Activated T-helper 1 cell treated with Interleukin-2 at 50 U/mL for 16 hours (primary cell): ENCODE measurements around the gene TCEA2.

Source experiments
- DNase-seq: peaks from one replicate; pipeline ENCODE4 v3.0.0-alpha.2; 2020; ENCODE audit warnings: low read depth

TCEA2 gene

DNA sequence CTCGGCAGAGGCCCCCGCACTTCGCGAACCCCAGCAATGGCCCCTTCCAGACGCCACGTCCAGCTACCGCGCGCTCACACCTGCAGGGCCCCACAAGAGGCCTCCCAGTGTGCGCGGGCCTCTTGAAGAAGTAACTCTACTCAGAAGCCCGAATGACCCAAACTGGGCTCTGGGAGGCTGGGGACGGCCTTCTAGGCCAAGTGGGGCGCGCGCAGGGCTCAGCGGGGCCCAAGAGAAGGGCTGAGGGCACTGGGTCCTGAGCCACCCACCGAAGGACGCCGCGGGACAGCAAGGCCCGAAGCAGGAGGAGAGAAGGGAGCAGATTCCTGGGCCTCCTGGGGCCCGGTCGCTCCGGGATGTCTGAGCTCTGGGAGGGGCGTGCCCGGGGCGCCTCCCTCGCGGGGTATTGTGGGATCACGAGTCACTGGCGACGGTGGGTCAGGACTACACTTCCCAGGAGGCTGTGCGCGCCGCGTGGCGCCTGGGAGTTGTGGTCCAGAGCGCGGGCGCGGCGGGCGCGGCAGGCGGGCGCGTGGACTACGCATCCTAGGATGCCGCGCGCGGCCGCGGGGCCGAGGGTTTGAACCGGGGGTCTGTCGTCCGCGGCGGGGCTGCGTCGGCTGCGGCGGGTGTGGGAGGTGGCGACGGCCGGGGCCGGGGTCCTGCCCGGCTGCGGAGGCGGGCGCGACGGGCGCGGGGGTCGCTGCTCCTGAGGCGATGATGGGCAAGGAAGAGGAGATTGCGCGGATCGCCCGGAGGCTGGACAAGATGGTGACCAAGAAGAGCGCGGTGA is at the start of gene TCEA2:
TSS of gene TCEA2 (plus strand) at position 603 of the 793 bp plus-strand sequence. CDS start at position 718, 115 bp downstream.
- DNase-seq: peak; percentile 89

DNA sequence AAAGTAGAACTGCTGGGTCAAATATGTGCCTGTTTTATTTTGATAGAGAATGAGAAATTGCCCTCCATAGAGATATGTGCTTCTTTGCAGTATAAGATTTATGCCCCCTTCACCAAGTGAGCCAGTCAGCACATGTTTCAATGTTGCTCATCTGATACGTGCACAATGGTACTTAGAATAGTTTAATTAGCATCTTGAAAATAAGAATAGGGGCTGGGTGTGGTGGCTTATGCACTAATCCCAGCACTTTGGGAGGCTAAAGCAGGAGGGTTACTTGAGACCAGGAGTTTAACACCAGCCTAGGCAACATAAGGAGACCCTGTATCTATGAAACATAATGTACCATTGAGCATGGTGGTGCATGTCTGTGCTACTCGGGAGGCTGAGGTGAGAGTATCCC is 47.4 kb upstream of the TCEA2 start:
- no peak for DNase-seq

DNA sequence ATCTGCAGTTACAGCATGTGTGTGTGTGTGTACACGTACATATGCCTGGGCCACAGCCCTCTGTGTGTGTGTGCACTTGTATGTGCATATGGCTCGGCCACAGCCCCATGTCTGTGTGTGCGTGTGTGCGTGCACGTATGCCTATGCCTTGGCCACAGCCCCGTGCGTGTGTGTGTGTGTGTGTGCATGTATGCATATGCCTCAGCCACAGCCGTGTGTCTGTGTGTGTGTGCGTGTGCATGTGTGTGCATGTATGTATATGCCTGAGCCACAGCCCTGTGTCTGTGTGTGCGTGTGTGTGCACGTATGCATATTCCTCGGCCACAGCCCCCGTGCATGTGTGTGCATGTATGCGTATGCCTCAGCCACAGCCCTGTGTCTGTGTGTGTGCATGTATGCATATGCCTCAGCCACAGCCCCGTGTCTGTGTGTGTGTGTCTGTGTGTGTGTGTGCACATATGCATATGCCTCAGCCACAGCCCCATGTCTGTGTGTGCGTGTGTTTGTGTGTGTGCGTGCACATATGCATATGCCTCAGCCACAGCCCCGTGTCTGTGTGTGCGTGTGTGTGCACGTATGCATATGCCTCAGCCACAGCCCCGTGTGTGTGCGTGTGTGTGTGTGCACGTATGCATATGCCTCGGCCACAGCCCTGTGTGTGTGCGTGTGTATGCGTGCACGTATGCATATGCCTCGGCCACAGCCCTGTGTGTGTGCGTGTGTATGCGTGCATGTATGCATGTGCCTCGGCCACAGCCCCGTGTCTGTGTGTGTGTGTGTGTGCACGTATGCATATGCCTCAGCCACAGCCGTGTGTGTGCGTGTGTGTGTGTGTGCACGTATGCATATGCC is 41.6 kb upstream of the TCEA2 start:
- DNase-seq: no peak

DNA sequence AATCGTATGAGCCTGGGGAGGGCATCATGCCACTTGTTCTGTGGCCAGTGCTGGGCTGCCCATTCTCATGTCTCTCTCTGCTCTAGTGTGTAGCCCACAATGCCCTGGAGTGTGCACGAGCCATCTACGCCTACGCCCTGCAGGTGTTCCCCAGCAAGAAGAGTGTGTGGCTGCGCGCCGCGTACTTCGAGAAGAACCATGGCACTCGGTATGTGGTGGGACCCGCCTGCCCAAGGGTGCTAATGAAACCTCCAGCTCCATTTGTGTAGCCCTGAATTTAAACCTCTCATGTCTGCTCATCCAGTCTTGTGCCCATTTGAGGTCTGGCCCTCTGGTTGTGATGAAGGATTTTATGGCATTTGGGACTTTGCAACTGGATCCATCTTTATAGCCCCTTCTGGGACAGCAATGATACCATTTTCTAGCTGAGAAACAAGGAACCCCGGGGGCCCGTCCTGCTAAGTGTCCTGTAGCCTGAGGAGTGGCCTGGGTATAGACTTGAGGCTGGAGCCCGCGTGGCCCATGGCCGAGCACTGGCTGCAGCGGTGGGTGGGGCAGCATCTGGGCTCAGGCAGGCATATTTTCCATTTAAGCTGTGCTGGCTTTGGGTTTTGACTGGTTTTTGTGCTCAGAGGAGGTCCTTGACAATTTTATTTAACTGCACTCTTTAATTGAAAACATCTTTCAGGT is 40.2 kb upstream of the TCEA2 start:
- DNase-seq: no peak

DNA sequence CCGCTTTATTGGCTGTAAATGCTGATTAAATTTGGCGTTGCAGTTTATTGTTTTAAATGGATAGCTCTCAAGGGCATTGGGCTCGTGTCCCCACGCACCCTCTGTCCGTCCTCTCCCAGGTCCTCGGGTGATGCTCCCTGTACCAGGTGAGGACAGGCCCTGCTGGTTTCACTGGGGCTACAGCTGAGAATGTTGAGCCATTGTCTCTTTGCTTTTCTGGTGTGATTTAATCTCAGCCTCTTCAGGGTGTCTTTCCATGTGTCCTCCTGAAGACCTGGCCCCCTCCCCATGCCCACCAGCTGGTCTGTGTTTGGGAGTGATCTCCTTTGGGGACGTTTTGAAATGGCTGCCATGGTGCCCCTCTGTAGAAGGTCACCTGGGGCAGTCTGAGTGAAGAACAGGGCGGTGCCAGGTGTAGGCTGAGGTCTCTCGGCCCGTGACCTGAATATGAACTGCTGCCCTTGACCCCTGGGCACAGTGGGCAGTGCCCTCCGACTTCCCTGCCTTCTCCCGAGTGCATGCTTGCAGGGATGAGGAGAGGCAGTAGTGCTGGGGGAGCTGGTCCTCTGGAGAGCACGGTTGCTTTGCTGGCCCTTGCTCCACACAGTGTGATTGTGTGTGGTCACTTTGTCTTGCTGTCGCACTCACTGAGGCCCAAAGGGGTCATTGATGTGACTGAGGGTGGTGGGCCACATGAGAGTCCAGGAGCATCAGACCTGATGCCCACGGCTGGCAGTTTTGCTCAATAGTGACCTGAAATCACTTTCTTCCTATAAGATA is 39.4 kb upstream of the TCEA2 start:
- no peak for DNase-seq

DNA sequence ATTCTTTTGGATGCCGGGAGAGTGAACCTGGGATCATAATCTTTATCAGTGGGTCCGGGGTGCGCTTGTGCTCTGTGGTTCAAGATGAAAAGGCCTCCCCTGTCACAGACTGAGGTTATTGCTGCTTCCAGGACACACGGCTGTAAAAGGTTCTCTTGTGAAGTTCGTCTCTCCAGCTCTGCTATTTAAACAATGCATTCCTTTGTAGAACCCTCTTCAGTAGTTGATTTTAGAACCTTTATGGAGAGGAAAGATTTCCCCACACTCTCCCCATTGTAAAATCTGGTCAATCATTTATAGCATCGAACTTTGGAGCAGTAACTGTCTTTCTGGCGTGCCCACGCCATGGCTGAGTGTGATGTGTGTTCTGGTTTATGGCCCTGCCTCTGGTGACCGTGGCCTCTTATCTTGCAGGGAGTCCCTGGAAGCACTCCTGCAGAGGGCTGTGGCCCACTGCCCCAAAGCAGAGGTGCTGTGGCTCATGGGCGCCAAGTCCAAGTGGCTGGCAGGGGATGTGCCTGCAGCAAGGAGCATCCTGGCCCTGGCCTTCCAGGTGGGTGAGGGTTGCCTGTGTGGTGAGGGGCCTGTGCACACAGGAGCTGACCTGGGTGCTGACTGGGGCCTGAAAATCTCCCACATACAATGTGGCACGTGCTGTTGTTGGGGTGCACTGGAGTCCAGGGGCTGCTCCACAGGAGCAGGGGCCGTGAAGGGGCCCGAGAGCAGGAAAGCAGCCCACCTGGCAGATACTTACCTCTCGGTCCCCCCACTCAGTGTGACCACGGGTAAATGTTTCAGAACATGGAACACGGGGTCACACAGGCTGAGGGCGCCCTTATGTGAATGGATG is 38.6 kb upstream of the TCEA2 start:
- no peak for DNase-seq

DNA sequence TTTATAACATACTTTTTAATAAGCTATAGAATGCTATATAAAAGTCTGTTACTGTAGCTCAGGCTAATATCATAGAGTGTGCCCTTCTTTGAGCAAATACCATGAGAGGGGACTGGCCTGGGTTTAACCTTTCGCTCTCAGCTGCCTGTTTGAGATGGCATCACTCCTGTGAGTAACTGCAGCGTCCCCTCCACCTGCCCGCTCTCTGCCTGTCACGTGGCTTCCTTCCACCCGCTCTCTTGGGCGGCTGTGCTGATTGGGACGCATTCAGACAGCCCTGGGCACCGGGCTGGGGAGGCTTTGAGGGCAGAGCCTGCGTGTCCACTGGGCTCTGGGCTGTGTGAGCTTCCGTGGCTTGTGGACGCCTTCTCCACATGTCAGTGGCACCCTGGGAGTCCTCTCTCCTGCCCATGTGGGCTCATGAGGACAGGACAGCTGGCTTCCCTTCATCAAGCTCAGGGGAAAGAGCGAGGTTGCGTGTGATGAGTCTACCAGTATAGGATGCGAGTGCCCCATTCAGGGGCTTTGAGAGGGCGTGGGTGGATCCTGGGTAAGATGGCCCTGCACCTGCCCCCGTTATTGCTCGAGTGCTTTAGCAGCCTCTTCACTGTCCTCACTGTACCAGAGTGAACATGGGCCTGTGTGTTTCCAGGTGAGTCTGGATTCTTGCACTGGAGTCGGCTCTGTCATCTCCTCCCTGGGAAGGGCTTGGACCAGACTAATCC is 37.7 kb upstream of the TCEA2 start:
- DNase-seq: no peak

DNA sequence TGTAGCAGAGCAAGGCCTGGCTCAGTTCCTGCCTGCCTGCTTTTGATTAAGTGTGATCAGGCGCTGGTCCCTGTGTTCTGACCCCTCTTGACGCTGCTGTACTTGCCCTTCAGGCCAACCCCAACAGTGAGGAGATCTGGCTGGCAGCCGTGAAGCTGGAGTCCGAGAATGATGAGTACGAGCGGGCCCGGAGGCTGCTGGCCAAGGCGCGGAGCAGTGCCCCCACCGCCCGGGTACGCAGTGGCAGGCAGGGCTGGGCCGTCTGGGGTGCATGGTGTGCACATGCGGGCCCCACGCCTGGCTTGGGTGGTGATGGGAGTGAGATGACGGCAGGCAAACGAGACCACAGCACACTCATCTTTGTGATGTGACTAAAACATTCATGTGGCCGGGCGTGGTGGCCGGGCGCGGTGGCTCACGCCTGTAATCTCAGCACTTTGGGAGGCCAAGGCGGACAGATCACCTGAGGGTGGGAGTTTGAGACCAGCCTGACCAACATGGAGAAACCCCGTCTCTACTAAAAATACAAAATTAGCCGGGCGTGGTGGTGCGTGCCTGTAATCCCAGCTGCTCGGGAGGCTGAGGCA is 37.1 kb upstream of the TCEA2 start:
- DNase-seq: no peak

DNA sequence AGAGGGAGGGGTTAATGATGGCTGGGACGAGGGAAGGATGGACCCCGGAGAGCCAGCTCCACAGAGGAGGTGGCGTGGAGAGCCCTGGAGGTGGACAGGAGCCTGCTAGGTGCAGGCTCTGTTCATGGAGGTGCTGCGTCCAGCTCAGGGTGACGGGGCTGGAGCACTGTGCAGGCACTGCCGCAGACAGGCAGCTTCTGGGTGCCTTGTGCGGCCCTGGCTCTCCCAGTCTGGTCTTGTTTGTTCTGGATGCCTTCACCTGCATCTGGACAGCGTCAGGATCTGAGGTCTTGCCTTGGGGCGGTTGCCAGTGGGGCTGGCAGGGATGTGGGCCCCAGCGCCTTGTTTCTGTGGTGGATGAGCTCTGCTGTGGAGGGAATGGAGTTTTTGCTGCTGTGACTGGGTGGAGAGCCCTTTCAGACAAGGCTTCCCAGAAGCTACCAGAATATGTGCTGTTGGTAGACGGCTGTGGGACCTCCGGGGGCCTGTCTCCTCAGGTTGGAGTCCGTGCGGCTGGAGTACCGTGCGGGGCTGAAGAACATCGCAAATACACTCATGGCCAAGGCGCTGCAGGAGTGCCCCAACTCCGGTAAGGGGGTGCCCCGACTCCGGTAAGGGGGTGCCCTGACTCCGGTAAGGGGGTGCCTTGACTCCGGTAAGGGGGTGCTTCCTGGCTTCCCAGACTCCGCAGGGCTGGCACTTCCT is 34.9 kb upstream of the TCEA2 start:
- no peak for DNase-seq

DNA sequence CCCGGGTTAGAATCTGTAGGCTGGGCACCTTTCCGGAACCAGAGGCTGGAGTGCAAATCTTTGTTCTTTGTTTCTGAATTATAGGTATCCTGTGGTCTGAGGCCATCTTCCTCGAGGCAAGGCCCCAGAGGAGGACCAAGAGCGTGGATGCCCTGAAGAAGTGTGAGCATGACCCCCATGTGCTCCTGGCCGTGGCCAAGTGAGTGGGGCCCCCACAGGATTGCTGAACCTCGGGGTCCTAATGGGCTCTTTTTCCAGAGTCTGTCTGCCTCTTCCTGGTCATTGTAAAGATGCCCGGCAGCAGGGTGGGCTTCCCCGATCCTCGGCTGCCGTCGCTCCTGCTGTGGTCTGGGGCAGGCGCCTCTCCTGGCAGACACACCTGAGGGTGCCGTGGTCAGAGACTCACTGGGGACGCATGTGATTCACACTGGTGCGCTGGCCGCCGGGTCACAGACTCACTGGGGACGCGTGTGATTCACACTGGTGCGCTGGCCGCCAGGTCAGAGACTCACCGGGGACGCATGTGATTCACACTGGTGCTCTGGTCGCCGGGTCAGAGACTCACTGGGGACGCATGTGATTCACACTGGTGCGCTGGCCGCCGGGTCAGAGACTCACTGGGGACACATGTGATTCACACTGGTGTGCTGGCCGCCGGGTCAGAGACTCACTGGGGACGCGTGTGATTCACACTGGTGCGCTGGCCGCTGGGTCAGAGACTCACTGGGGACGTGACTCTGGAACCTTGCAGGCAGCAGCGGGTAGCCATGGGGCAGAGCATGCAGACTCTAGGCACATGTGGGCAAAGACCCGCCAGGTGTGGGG is 33.5 kb upstream of the TCEA2 start:
- no peak for DNase-seq

DNA sequence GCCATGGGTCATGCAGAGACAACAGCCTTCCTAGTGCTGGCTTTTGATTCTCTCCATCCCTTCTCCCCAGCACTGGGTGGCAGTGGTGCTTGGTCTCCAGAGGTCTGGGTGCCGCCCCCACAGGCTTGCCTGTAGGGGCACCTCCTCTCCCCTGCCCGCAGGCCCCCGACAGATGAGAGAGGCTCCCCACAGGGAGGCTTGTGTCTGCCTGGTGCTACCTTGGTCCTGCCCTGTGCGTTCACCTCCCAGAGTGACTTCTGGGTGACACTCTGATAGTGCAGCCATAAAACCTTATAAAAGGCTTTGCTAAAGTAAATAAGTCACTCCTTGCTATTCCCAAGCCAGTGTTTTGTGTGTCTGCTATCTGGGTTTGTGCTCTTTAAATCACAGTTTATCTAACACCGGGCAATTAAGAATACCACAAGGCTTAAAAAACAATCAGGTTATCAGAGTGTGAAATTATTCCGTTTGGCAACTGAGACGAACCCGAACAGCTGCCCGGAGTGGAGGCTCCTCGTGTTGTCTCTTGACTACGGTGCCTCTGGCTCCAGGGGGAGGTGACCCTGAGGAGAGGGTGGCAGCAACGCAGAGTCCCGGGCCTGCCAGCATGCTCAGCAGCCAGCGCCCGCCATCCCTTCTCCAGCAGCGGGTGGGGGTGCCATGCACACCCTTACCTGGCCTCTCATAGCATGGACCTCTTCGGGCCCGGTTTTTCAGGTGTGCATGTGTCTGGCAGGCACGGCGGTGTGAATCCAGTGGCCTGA is 32.4 kb upstream of the TCEA2 start:
- DNase-seq: no peak

DNA sequence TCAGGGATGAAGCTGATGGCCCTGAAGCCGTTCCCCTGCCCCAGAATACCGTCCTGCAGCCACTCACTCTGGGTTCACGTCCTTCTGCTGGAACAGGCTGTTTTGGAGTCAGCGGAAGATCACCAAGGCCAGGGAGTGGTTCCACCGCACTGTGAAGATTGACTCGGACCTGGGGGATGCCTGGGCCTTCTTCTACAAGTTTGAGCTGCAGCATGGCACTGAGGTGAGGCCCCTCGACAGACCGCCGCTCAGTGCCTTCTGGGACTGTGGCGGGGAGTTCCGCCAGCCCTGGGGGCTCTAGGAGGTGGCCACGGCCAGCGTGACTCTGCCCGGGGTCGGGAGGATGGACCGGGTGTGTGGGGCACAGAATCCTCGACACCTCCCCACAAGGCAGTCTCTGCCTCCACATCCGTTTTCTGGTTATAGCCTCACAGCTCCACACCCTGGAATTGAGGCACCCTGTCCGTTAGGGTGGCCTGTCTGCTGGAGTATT is 31.1 kb upstream of the TCEA2 start:
- DNase-seq: no peak

DNA sequence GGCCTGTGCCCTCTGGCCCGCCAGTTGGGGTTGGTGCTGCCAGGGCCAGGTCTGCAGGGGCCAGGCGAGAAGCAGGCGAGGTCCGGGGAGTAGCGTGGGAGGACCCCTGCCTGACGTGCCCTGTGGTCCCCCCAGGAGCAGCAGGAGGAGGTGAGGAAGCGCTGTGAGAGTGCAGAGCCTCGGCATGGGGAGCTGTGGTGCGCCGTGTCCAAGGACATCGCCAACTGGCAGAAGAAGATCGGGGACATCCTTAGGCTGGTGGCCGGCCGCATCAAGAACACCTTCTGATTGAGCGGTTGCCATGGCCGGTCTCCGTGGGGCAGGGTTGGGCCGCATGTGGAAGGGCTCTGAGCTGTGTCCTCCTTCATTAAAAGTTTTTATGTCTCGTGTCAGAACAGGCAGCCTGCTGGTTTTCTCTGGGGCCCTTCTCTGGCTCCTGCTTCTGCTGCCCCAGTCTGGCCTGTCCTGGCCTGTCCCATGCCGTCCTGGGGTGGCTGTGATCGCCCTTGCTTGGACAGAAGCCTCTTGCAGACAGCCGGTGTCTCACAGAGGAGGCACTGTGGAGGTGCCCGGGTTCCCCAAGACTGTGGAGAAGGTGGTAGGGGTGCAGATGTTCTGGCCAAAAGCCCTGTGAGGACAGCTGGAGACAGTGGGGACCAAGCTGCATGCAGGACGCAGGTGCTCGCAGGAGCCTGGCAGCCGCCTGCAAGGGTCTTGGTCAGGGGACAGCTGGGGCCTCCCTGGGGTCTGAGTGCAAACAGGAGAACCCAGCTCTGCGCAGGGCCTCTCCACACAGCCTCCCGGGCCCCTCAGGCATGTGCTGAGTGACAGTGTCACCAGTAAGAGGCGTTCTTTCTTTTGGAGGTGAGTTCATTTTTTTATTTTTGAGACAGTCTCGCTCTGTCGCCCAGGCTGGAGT is 30.0 kb upstream of the TCEA2 start:
- DNase-seq: no peak

DNA sequence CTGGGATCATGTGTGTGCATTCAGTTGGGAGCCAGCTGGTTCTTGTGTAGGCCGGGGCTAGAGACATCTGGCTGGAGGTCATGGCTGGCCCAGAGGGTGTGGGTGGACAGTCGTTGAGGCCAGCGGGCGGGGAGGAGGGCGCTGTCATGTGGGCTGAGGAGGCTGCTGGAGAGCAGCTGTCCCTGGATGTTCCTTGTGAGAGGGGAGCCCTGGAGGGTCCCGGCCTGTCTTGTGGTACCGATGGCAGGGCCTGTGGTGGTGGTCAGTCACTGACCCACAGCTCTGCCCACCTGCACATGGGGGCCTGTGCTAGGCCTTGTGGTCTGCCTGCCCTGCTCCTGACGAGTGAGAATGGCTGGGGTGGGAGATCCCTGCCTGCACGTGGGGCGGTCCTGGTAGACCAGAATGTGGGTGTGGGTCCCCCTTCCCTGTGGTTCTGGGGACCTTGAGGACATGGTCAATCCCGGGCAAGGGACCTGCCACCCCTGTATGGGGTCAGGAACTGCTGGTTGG is 29.0 kb upstream of the TCEA2 start:
- DNase-seq: no peak

DNA sequence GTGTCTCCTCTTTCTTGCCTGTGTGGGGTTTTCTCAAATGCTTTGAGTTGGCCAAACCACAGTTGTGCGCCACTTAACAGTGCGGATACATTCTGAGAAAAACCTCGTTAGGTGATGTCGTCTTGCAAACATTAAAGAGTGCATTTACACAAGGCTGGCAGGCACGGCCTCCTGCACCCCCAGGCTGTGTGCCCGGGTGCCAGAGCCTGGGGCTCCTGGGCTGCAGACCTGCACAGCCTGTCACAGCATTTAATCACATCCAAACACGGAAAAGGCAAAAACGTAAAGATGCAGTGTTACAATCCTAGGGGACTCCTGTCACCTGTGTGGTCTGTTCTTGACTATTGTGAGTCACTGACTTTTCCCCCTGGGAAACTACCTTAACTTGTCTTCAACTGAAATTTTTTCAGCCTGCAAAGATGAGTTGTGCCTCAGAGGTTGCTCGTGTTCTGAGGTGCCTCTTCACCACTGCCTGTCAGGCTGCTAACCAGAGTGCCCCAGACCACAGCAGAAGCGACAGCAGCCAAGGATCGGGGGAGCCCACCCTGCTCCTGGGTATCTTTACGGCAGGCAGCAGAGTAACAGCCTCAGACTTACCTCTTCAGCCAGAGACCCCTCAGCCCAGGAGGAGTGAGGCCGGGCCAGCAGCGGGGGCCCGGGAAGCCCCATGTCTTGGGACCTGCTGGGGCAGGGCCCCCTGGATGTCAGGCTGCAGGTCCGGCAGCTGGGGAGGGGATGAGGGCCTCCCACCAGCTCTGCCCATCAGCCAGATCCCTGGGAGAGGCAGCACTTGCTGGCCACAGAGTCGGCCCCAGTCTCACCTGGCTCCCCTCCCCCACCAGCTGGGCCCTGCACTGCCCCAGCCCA is 27.7 kb upstream of the TCEA2 start:
- DNase-seq: no peak
